Measurements from ENCODE around the gene MYPN. TPM values are rescaled to one million over a fixed set of nuclear protein-coding genes. Genes with fewer than 3 reads are reported as not detected.

MYPN gene
- total RNA-seq, 2 donors from 2014 or later, result 2.3 TPM; not detected in 1

- Histone ChIP-seq H3K36me3 (replicated peaks in 1 of 2; ENCODE audit: insufficient read depth in 1 of 2, low read depth in 2 of 2) (no peaks in the 10 kb centered on the region), H3K4me3 (no peak overlapping the region), H3K4me1 (no peaks in the 10 kb centered on the region), H3K27ac (no peak overlapping the region), H3K27me3 (no peaks in the 10 kb centered on the region), H3K9me3 (no peaks in the 10 kb centered on the region)
- WGBS, 2 donors, result 38 to 56% methylated on average over 1 of the region's 1 CpG
- intact Hi-C loops (cut with DNase I), result loop anchor here (10.0 kb wide), 1 partner anchor 93 kb away; no protein-coding TSS in a partner anchor
- ATAC-seq (no peak), DNase-seq (no peak)
- TF ChIP-seq, protein P1, sequence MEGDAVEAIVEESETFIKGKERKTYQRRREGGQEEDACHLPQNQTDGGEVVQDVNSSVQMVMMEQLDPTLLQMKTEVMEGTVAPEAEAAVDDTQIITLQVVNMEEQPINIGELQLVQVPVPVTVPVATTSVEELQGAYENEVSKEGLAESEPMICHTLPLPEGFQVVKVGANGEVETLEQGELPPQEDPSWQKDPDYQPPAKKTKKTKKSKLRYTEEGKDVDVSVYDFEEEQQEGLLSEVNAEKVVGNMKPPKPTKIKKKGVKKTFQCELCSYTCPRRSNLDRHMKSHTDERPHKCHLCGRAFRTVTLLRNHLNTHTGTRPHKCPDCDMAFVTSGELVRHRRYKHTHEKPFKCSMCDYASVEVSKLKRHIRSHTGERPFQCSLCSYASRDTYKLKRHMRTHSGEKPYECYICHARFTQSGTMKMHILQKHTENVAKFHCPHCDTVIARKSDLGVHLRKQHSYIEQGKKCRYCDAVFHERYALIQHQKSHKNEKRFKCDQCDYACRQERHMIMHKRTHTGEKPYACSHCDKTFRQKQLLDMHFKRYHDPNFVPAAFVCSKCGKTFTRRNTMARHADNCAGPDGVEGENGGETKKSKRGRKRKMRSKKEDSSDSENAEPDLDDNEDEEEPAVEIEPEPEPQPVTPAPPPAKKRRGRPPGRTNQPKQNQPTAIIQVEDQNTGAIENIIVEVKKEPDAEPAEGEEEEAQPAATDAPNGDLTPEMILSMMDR (IDR thresholded peaks at IDR 0.05), result no peak
- TF ChIP-seq POLR2A (IDR thresholded peaks at IDR 0.05), result no peak
Measured at GRCh38 chr10:68211669-68212068, 102.4 kb downstream of the MYPN start.

- ATAC-seq, result peak; percentile 56
- no peak for TF ChIP-seq POLR2A (IDR thresholded peaks at IDR 0.05)
- TF ChIP-seq, protein P1 (IDR thresholded peaks at IDR 0.05), result peak; percentile 15 to 66 (median 58)
- no peaks in the 10 kb centered on the region for H3K27me3 ChIP-seq
- H3K9me3 ChIP-seq, result no peaks in the 10 kb centered on the region
- no peaks in the 10 kb centered on the region for H3K4me1 ChIP-seq
- H3K4me3 ChIP-seq, result no peak overlapping the region
- H3K36me3 ChIP-seq (replicated peaks in 1 of 2; ENCODE audit: insufficient read depth in 1 of 2, low read depth in 2 of 2), result no peaks in the 10 kb centered on the region
- 53 to 54% methylated on average over 8 of the region's 8 CpGs for WGBS, 2 donors
- intact Hi-C loops (cut with DNase I), result loop anchor here (10.0 kb wide), 1 partner anchor 92 kb away; no protein-coding TSS in a partner anchor
- H3K27ac ChIP-seq, result no peak overlapping the region
- DNase-seq, result peak in 1 of 4 donors; percentile 8
Measured at GRCh38 chr10:68212721-68213352, 103.5 kb downstream of the MYPN start.

DNA sequence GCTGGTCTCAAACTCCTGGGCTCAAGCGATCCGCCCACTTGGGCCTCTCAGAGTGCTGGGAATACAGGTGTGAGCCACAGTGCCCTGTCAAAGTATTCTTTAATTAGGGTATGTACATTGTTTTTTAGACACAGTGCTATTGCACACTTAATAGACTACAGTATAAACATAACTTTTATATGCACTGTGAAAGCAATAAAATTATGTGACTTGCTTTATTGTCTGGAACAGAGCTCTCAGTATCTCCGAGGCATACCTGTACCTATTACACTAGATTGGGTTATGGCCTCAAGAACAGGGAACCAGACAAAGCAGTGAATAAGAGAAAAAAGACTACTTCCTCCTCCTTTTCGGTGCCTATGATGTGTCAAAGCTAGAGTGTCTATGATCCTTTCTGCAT lies 109.5 kb downstream of the MYPN start:
- intact Hi-C loops (cut with DNase I), result loop anchor here (10.0 kb wide), 1 partner anchor 86 kb away; no protein-coding TSS in a partner anchor
- Histone ChIP-seq H3K27me3 (no peaks in the 10 kb centered on the region), H3K4me3 (no peak overlapping the region), H3K27ac (no peak overlapping the region), H3K36me3 (replicated peaks in 1 of 2; ENCODE audit: insufficient read depth in 1 of 2, low read depth in 2 of 2) (no peaks in the 10 kb centered on the region), H3K9me3 (no peaks in the 10 kb centered on the region), H3K4me1 (no peaks in the 10 kb centered on the region)
- TF ChIP-seq, protein P1 (IDR thresholded peaks at IDR 0.05), result no peak
- TF ChIP-seq POLR2A (IDR thresholded peaks at IDR 0.05), result no peak
- WGBS, 2 donors, result 72 to 79% methylated on average over 4 of the region's 4 CpGs
- ATAC-seq (no peak), DNase-seq (no peak)

DNA sequence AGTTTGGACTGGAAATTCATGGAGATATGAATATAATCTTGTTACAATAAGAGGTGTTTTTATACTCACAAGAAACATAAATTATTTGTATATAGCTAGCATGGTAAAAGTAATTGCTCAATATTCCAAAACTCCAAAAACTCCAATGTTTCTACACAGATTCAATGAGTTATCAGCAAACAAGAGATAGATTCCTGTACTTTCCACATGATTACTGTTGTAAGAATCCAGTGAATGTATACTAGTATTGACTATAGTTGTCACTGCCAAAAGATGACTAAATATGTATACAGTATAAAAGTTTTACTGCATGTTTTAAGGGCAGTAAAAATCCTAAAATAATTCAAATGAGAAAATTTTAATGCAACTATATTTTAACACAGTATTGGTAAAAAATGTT lies 111.9 kb downstream of the MYPN start:
- H3K4me3 ChIP-seq, result no peak overlapping the region
- H3K27ac ChIP-seq, result no peak overlapping the region
- intact Hi-C loops (cut with DNase I), result no loop called here
- H3K36me3 ChIP-seq (replicated peaks in 1 of 2; ENCODE audit: insufficient read depth in 1 of 2, low read depth in 2 of 2), result no peaks in the 10 kb centered on the region
- H3K4me1 ChIP-seq, result no peaks in the 10 kb centered on the region
- TF ChIP-seq POLR2A (IDR thresholded peaks at IDR 0.05), result no peak
- TF ChIP-seq, protein P1 (IDR thresholded peaks at IDR 0.05), result no peak
- no peak for ATAC-seq
- no peaks in the 10 kb centered on the region for H3K9me3 ChIP-seq
- H3K27me3 ChIP-seq, result no peaks in the 10 kb centered on the region
- DNase-seq, result no peak

DNA sequence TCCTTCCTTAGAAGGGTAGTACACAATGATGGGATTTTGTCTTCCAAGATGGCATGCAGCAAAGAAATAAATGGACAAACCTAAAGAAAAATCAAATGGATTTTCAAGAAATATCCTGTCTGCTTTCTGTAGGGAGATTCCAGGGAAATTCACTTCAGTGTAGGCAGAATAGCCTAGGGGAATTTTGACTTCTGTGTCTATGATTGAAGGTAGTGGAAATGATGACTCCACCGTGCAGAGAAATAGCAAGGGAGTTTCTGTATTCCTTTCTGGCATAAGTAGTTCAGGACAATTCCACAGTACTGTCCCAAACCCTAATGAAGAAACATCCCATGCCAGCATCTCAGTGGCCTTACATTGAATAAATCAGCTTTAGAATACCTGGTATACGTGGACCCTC lies 113.1 kb downstream of the MYPN start:
- no peak overlapping the region for H3K4me3 ChIP-seq
- no peak for TF ChIP-seq POLR2A (IDR thresholded peaks at IDR 0.05)
- TF ChIP-seq, protein P1 (IDR thresholded peaks at IDR 0.05), result no peak
- H3K4me1 ChIP-seq, result no peaks in the 10 kb centered on the region
- intact Hi-C loops (cut with DNase I), result no loop called here
- WGBS, 2 donors, result 80 to 86% methylated on average over 2 of the region's 2 CpGs
- no peaks in the 10 kb centered on the region for H3K9me3 ChIP-seq
- no peak overlapping the region for H3K27ac ChIP-seq
- DNase-seq (no peak), ATAC-seq (no peak)
- no peaks in the 10 kb centered on the region for H3K36me3 ChIP-seq (replicated peaks in 1 of 2; ENCODE audit: insufficient read depth in 1 of 2, low read depth in 2 of 2)
- no peaks in the 10 kb centered on the region for H3K27me3 ChIP-seq

Measured in body of pancreas (tissue), 4 donors.